RPMI7951 (cell line): ENCODE data around the gene CATSPER4. TPM values are rescaled to one million over a fixed set of nuclear protein-coding genes. Genes with fewer than 3 reads are reported as not detected.

Source experiments
- total RNA-seq: library from RNA; depleted of rRNA; stranded (reverse); fragments of >200 nt; shearing (Covaris generic); gene quantifications from 2 replicates; pipeline ENCODE4 v1.2.3, GENCODE V29; 2014; rRNA removed

Gene CATSPER4
- total RNA-seq, 1 experiment from 2014 or later, result not detected

Other genes starting within 250 kb of the CATSPER4 start
- 8.4 and 10.2 TPM in 2 replicates for gene PAFAH2, start 192.5 kb upstream of the CATSPER4 start, total RNA-seq
- gene EXTL1, start 168.8 kb upstream of the CATSPER4 start, total RNA-seq, result 2.2 and 4.1 TPM in 2 replicates
- not detected in 2 replicates for gene SLC30A2, start 144.5 kb upstream of the CATSPER4 start, total RNA-seq
- gene TRIM63, start 123.0 kb upstream of the CATSPER4 start, total RNA-seq, result 0.12 TPM in 1 of 2 replicates, not detected in the other
- 10.6 and 11.5 TPM in 2 replicates for gene PDIK1L, start 78.8 kb upstream of the CATSPER4 start, total RNA-seq
- not detected in 2 replicates for gene FAM110D, start 31.5 kb upstream of the CATSPER4 start, total RNA-seq
- gene C1orf232, start 21.6 kb upstream of the CATSPER4 start, total RNA-seq, result not detected in 2 replicates
- gene ZNF593, start 20.7 kb upstream of the CATSPER4 start, total RNA-seq, result 26.4 and 32.1 TPM in 2 replicates
- not detected in 2 replicates for gene ZNF593OS, start 18.8 kb upstream of the CATSPER4 start, total RNA-seq
- under 0.01 and 0.12 TPM in 2 replicates for gene CNKSR1, start 13.1 kb upstream of the CATSPER4 start, total RNA-seq
- gene CEP85, start 43.6 kb downstream of the CATSPER4 start, total RNA-seq, result 27.8 and 30.5 TPM in 2 replicates
- 224 and 307 TPM in 2 replicates for gene SH3BGRL3, start 89.5 kb downstream of the CATSPER4 start, total RNA-seq
- gene UBXN11, start 116.0 kb downstream of the CATSPER4 start, total RNA-seq, result 4.7 and 5.7 TPM in 2 replicates
- gene CD52, start 127.4 kb downstream of the CATSPER4 start, total RNA-seq, result not detected in 2 replicates
- not detected in 2 replicates for gene CRYBG2, start 163.5 kb downstream of the CATSPER4 start, total RNA-seq
- gene ZNF683, start 182.1 kb downstream of the CATSPER4 start, total RNA-seq, result not detected in 2 replicates
- gene LIN28A, start 220.2 kb downstream of the CATSPER4 start, total RNA-seq, result not detected in 2 replicates
- 30.8 and 33.2 TPM in 2 replicates for gene DHDDS, start 241.7 kb downstream of the CATSPER4 start, total RNA-seq